WTC11 (cell line): ENCODE measurements around the gene ZFPM1. TPM values are rescaled to one million over a fixed set of nuclear protein-coding genes. Genes with fewer than 3 reads are reported as not detected.

Source experiments
- ATAC-seq: fragments of 200-7000 bp; cut with Tn5 transposase; 2 replicates; pipeline ENCODE4 v1.10.0; 2021; ENCODE audit warnings: mild to moderate bottlenecking, moderate library complexity
- CTCF ChIA-PET: fragments of 300-600 bp; sonication (Branson Sonifier 250); formaldehyde crosslinking; loops from one replicate; lab custom pipeline; 2021; ENCODE audit warnings: antibody characterized with exemption; lab: Charles Lee
- POLR2A ChIA-PET: fragments of 350-600 bp; sonication (Branson Sonifier 250); formaldehyde crosslinking; loops from one replicate; lab custom pipeline; 2021; ENCODE audit warnings: antibody characterized with exemption; lab: Charles Lee
- DNase-seq: peaks from one replicate; pipeline ENCODE4 v3.0.0; 2021; ENCODE audit warnings: low spot score
- H3K27ac Mint-ChIP-seq: 2 replicates; pipeline ENCODE4 v1.8.0; 2021; ENCODE audit warnings: mixed read lengths
- H3K27me3 Mint-ChIP-seq: 2 replicates; pipeline ENCODE4 v1.8.0; 2021; ENCODE audit warnings: low read depth, mild to moderate bottlenecking, moderate library complexity, mixed read lengths
- H3K36me3 Mint-ChIP-seq: 2 replicates; pipeline ENCODE4 v1.8.0; 2021; ENCODE audit warnings: mixed read lengths
- H3K4me1 Mint-ChIP-seq: 2 replicates; pipeline ENCODE4 v1.8.0; 2022; ENCODE audit warnings: mixed read lengths
- H3K4me3 Mint-ChIP-seq: 2 replicates; pipeline ENCODE4 v1.8.0; 2021; ENCODE audit warnings: mild to moderate bottlenecking, moderate library complexity, mixed read lengths
- H3K9me3 Mint-ChIP-seq: 2 replicates; pipeline ENCODE4 v1.8.0; 2021; ENCODE audit warnings: mixed read lengths
- AR ChIP-seq: fragments of 250-450 bp; sonication (Bioruptor Pico); IDR thresholded peaks from 2 replicates; pipeline ENCODE4 v1.9.0; 2021; ENCODE audit warnings: mild to moderate bottlenecking
- ARID4B ChIP-seq: sonication (generic); formaldehyde crosslinking; IDR thresholded peaks from 2 replicates; pipeline ENCODE4 v1.8.0; 2023; ENCODE audit warnings: missing genetic modification reagents, mild to moderate bottlenecking, borderline replicate concordance
- ATF1 ChIP-seq: sonication (generic); formaldehyde crosslinking; IDR thresholded peaks from 2 replicates; pipeline ENCODE4 v1.8.1; 2023; ENCODE audit warnings: mild to moderate bottlenecking, moderate library complexity, missing genetic modification reagents
- ETV6 ChIP-seq: sonication (generic); formaldehyde crosslinking; IDR thresholded peaks from 2 replicates; pipeline ENCODE4 v1.8.1; 2022; ENCODE audit warnings: mild to moderate bottlenecking, missing genetic modification reagents
- IRF2 ChIP-seq: sonication (generic); formaldehyde crosslinking; IDR thresholded peaks from 2 replicates; pipeline ENCODE4 v1.8.0; 2022; ENCODE audit warnings: low read depth, missing genetic modification reagents, borderline replicate concordance
- JUN ChIP-seq: sonication (generic); formaldehyde crosslinking; IDR thresholded peaks from 2 replicates; pipeline ENCODE4 v1.8.0; 2023; ENCODE audit warnings: mild to moderate bottlenecking, missing genetic modification reagents
- MXD4 ChIP-seq: fragments of 250-450 bp; sonication (Bioruptor Pico); IDR thresholded peaks from 2 replicates; pipeline ENCODE4 v1.8.0; 2021; ENCODE audit warnings: mild to moderate bottlenecking, moderate library complexity, borderline replicate concordance
- SMAD3 ChIP-seq: sonication (generic); formaldehyde crosslinking; IDR thresholded peaks from 2 replicates; pipeline ENCODE4 v1.8.0; 2022; ENCODE audit warnings: missing genetic modification reagents, mild to moderate bottlenecking, borderline replicate concordance
- SOX15 ChIP-seq: fragments of 250-450 bp; sonication (Bioruptor Pico); IDR thresholded peaks from 2 replicates; pipeline ENCODE4 v1.9.0; 2021; ENCODE audit warnings: mild to moderate bottlenecking
- TEAD1 ChIP-seq: sonication (generic); formaldehyde crosslinking; IDR thresholded peaks from 2 replicates; pipeline ENCODE4 v1.8.0; 2022; ENCODE audit warnings: mild to moderate bottlenecking, missing genetic modification reagents
- TEAD4 ChIP-seq: sonication (generic); formaldehyde crosslinking; IDR thresholded peaks from 2 replicates; pipeline ENCODE4 v1.8.0; 2022; ENCODE audit warnings: mild to moderate bottlenecking, missing genetic modification reagents
- ZBTB21 ChIP-seq: sonication (generic); formaldehyde crosslinking; IDR thresholded peaks from 2 replicates; pipeline ENCODE4 v1.8.1; 2023; ENCODE audit warnings: mild to moderate bottlenecking, missing genetic modification reagents, borderline replicate concordance
- ZNF263 ChIP-seq: sonication (generic); formaldehyde crosslinking; IDR thresholded peaks from 2 replicates; pipeline ENCODE4 v1.8.1; 2022; ENCODE audit warnings: low read depth, mild to moderate bottlenecking, moderate library complexity, missing genetic modification reagents
- total RNA-seq: library from RNA; stranded (reverse); gene quantifications from 3 replicates; pipeline ENCODE4 v1.2.3, GENCODE V29; 2021
- TF ChIP-seq, protein P1 (sequence below): fragments of 200-600 bp; IDR thresholded peaks from 2 replicates; pipeline ENCODE4 v1.8.0; 2022; ENCODE audit warnings: antibody characterized with exemption
- TF ChIP-seq, protein P2 (sequence below): sonication (generic); formaldehyde crosslinking; IDR thresholded peaks from 2 replicates; pipeline ENCODE4 v1.8.1; 2023; ENCODE audit warnings: mild to moderate bottlenecking, missing genetic modification reagents, moderate library complexity
- TF ChIP-seq, protein P3 (sequence below): sonication (generic); formaldehyde crosslinking; IDR thresholded peaks from 2 replicates; pipeline ENCODE4 v1.8.0; 2022; ENCODE audit warnings: mild to moderate bottlenecking, missing genetic modification reagents
- TF ChIP-seq, protein P4 (sequence below): fragments of 250-450 bp; sonication (Bioruptor Pico); IDR thresholded peaks from 2 replicates; pipeline ENCODE4 v1.8.0; 2021; ENCODE audit warnings: mild to moderate bottlenecking

ZFPM1 gene
- total RNA-seq, 1 experiment from 2014 or later: 9.3 TPM

GRCh38 chr16:88444826-88445582, 8.1 kb upstream of the ZFPM1 start:
- peaks cover 3% of the 10 kb centered on the region; the same call in 1 of the 2 replicates for H3K27me3 Mint-ChIP-seq
- ChIA-PET CTCF (interaction anchor here (1.4 to 1.7 kb wide), 3 partner anchors 8 to 89 kb away, joined by 3 to 5 read pairs (median 5); no protein-coding TSS in a partner anchor), POLR2A (no interaction called here)
- H3K4me1 Mint-ChIP-seq: no peaks in the 10 kb centered on the region
- no peak for ATAC-seq
- H3K9me3 Mint-ChIP-seq: no peaks in the 10 kb centered on the region
- no peak overlapping the region for H3K27ac Mint-ChIP-seq
- no peak for DNase-seq
- no peaks in the 10 kb centered on the region for H3K36me3 Mint-ChIP-seq
- TF ChIP-seq ATF1 (CRISPR knock-in tag) (no peak), TEAD4 (CRISPR knock-in tag) (no peak), ETV6 (CRISPR knock-in tag) (no peak), AR (CRISPR knock-in tag) (no peak), ZNF263 (CRISPR knock-in tag) (no peak), SMAD3 (CRISPR knock-in tag) (no peak)
- TF ChIP-seq, protein P1, sequence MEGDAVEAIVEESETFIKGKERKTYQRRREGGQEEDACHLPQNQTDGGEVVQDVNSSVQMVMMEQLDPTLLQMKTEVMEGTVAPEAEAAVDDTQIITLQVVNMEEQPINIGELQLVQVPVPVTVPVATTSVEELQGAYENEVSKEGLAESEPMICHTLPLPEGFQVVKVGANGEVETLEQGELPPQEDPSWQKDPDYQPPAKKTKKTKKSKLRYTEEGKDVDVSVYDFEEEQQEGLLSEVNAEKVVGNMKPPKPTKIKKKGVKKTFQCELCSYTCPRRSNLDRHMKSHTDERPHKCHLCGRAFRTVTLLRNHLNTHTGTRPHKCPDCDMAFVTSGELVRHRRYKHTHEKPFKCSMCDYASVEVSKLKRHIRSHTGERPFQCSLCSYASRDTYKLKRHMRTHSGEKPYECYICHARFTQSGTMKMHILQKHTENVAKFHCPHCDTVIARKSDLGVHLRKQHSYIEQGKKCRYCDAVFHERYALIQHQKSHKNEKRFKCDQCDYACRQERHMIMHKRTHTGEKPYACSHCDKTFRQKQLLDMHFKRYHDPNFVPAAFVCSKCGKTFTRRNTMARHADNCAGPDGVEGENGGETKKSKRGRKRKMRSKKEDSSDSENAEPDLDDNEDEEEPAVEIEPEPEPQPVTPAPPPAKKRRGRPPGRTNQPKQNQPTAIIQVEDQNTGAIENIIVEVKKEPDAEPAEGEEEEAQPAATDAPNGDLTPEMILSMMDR: no peak
- no peak overlapping the region for H3K4me3 Mint-ChIP-seq

GRCh38 chr16:88445583-88445960, 7.5 kb upstream of the ZFPM1 start:
- Mint-ChIP-seq H3K9me3 (no peaks in the 10 kb centered on the region), H3K4me3 (no peak overlapping the region), H3K27me3 (peaks cover 7% of the 10 kb centered on the region), H3K27ac (no peak overlapping the region), H3K4me1 (no peaks in the 10 kb centered on the region), H3K36me3 (no peaks in the 10 kb centered on the region)
- DNase-seq (no peak), ATAC-seq (no peak)
- ChIA-PET CTCF (interaction anchor here (1.6 to 1.7 kb wide), 2 partner anchors 8 to 88 kb away, joined by 5 read pairs; no protein-coding TSS in a partner anchor), POLR2A (no interaction called here)
- TF ChIP-seq, protein P2, sequence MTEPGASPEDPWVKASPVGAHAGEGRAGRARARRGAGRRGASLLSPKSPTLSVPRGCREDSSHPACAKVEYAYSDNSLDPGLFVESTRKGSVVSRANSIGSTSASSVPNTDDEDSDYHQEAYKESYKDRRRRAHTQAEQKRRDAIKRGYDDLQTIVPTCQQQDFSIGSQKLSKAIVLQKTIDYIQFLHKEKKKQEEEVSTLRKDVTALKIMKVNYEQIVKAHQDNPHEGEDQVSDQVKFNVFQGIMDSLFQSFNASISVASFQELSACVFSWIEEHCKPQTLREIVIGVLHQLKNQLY (CRISPR knock-in tag): no peak
- TF ChIP-seq IRF2: no peak
- TF ChIP-seq JUN (CRISPR knock-in tag): 0 out of 2 replicates have a peak, but pooled peaks have one; percentile 22
- no peak for TF ChIP-seq MXD4 (CRISPR knock-in tag)
- TF ChIP-seq, protein P3, sequence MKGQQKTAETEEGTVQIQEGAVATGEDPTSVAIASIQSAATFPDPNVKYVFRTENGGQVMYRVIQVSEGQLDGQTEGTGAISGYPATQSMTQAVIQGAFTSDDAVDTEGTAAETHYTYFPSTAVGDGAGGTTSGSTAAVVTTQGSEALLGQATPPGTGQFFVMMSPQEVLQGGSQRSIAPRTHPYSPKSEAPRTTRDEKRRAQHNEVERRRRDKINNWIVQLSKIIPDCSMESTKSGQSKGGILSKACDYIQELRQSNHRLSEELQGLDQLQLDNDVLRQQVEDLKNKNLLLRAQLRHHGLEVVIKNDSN (CRISPR knock-in tag): no peak

DNA sequence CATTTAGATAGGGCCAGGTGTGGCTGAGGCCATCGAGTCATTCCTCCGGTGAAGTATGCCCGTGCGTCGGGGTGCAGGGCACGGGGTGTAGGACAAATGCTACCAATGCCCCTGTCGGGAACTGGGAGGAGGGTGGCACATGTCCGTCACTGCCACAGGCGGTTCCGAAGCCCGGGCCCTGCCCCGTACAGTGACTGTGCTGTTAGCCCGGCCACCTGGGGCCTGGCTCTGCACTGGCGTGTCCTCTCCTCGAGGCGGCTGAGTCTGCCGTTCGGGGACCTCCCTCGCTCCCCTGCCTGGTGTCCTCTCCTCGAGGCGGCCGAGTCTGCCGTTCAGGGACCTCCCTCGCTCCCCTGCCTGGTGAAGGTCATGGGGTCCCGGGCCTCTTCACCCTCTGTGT, 7.0 kb upstream of the ZFPM1 start:
- no peak for DNase-seq
- H3K36me3 Mint-ChIP-seq: no peaks in the 10 kb centered on the region
- no peak for ATAC-seq
- H3K4me1 Mint-ChIP-seq: no peaks in the 10 kb centered on the region
- no peaks in the 10 kb centered on the region for H3K9me3 Mint-ChIP-seq
- no peak overlapping the region for H3K4me3 Mint-ChIP-seq
- no peak overlapping the region for H3K27ac Mint-ChIP-seq
- ChIA-PET POLR2A (no interaction called here), CTCF (interaction anchor here (1.7 kb wide), 1 partner anchor 9 kb away, joined by 5 read pairs; no protein-coding TSS in a partner anchor)
- peaks cover 12% of the 10 kb centered on the region for H3K27me3 Mint-ChIP-seq
- TF ChIP-seq, protein P4, sequence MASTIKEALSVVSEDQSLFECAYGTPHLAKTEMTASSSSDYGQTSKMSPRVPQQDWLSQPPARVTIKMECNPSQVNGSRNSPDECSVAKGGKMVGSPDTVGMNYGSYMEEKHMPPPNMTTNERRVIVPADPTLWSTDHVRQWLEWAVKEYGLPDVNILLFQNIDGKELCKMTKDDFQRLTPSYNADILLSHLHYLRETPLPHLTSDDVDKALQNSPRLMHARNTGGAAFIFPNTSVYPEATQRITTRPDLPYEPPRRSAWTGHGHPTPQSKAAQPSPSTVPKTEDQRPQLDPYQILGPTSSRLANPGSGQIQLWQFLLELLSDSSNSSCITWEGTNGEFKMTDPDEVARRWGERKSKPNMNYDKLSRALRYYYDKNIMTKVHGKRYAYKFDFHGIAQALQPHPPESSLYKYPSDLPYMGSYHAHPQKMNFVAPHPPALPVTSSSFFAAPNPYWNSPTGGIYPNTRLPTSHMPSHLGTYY (CRISPR knock-in tag): no peak
- TF ChIP-seq ZBTB21 (CRISPR knock-in tag) (no peak), TEAD1 (no peak), ARID4B (CRISPR knock-in tag) (no peak), SOX15 (CRISPR knock-in tag) (no peak)
